IPS-15b (cell line): ENCODE measurements around the gene ZNF304.

Source experiments
- H3K27me3 ChIP-seq: one replicate; pipeline ENCODE4 v1.6.1; 2013; ENCODE audit warnings: low read length; ENCODE audit not compliant: control insufficient read depth, insufficient read depth
- H3K36me3 ChIP-seq: one replicate; pipeline ENCODE4 v1.6.1; 2013; ENCODE audit warnings: low read length; ENCODE audit not compliant: control insufficient read depth, insufficient read depth
- H3K4me1 ChIP-seq: one replicate; pipeline ENCODE4 v1.6.1; 2013; ENCODE audit warnings: mild to moderate bottlenecking, low read length; ENCODE audit not compliant: control insufficient read depth, insufficient read depth
- H3K4me3 ChIP-seq: one replicate; pipeline ENCODE4 v1.5.1; 2013; ENCODE audit warnings: low read depth, low read length
- H3K9ac ChIP-seq: one replicate; pipeline ENCODE4 v1.6.1; 2013; ENCODE audit warnings: low read depth, mild to moderate bottlenecking, low read length
- H3K9me3 ChIP-seq: one replicate; pipeline ENCODE4 v1.6.1; 2013; ENCODE audit warnings: mild to moderate bottlenecking, low read length; ENCODE audit not compliant: control insufficient read depth, insufficient read depth

ZNF304 gene

GRCh38 chr19:57395710-57396109, 44.6 kb downstream of the ZNF304 start:
- Histone ChIP-seq H3K9ac (no peak overlapping the region), H3K4me3 (no peak overlapping the region), H3K4me1 (peaks cover under 1% of the 10 kb centered on the region), H3K36me3 (peaks cover 5% of the 10 kb centered on the region), H3K27me3 (no peaks in the 10 kb centered on the region), H3K9me3 (no peaks in the 10 kb centered on the region)

- Histone ChIP-seq H3K9ac (no peak overlapping the region), H3K9me3 (no peaks in the 10 kb centered on the region), H3K4me1 (no peaks in the 10 kb centered on the region), H3K36me3 (peaks cover 5% of the 10 kb centered on the region), H3K4me3 (no peak overlapping the region), H3K27me3 (no peaks in the 10 kb centered on the region)
These were observed 47.8 kb downstream of the ZNF304 start for GRCh38 chr19:57398868-57399267.

DNA sequence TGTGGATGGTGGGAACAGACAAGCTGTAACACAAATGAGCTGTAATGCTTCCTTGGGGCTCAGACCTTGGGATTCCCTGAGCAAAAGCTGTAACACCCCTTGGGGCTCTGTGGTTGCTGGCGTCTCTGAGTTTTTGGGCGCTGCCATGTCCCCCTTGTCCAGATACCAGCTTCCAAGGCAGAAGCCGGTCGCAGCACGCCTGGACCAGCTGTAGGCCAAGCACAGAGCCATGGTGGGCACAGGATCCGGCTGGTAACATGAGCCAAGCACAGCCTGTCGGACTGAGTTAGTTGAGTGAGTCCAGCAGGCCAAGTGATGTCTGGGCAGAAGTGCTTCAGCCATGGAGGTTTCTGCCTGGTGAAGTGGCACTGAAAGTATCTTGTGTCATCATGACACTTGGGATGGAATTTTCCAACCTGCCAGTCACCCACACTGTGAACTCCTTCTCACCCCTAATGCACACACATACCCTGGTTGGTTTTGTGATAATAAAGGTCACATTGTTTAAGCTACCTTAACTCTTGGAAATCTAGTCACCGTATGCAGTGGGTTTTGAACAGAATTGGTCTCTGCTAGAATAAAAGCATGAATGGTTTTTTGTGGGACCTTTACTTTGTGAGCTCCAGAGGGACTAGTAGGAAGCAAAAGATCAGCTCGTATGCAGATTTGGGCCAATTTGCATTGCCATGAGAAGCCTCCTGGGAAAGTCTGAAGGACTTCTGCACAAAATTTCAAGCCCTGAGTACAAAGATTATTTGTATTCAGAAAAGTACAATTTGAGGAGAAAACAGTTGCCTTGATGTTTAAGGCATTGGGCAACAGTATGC, 52.9 kb downstream of the ZNF304 start:
- Histone ChIP-seq H3K9me3 (no peaks in the 10 kb centered on the region), H3K4me3 (no peak overlapping the region), H3K36me3 (no peaks in the 10 kb centered on the region), H3K4me1 (no peaks in the 10 kb centered on the region), H3K27me3 (no peaks in the 10 kb centered on the region), H3K9ac (no peak overlapping the region)

GRCh38 chr19:57406516-57407123, 55.5 kb downstream of the ZNF304 start:
- H3K4me1 ChIP-seq = no peaks in the 10 kb centered on the region
- H3K9ac ChIP-seq = no peak overlapping the region
- H3K4me3 ChIP-seq = no peak overlapping the region
- no peaks in the 10 kb centered on the region for H3K36me3 ChIP-seq
- no peaks in the 10 kb centered on the region for H3K27me3 ChIP-seq
- no peaks in the 10 kb centered on the region for H3K9me3 ChIP-seq
